A549 (cell line): ENCODE measurements around the gene RAET1E. TPM values are rescaled to one million over a fixed set of nuclear protein-coding genes. Genes with fewer than 3 reads are reported as not detected.

ENCODE experiments used
- ATAC-seq, 2 experiments: fragments of 200-7000 bp in 1 of 2; fragments of >200 bp in 1 of 2; cut with Nextera tagmentation in 1 of 2; cut with Tn5 transposase in 1 of 2; 3 replicates each; pipeline versions ENCODE4 v1.8.0 to v1.9.1; 2018 to 2020; ENCODE audit warnings: mild to moderate bottlenecking in 1 of 2, moderate library complexity in 1 of 2
- CTCF ChIA-PET: fragments of 300-600 bp; sonication (Branson Sonifier 250); formaldehyde crosslinking; extraction: SDS; loops from one replicate; lab custom pipeline; 2021; ENCODE audit warnings: antibody characterized with exemption, inconsistent platforms; lab: Yijun Ruan, JAX
- POLR2A ChIA-PET: fragments of 350-600 bp; formaldehyde crosslinking; extraction: SDS; loops from one replicate; lab custom pipeline; 2021; ENCODE audit warnings: antibody characterized with exemption, inconsistent platforms; lab: Yijun Ruan, JAX
- DNase-seq, 2 experiments: peaks; one replicate each; pipeline versions ENCODE4 v3.0.0 to v3.0.0-alpha.2; 2011 to 2016; ENCODE audit warnings: low read depth in 1 of 2, low spot score in 1 of 2
- FAIRE-seq: peaks from 2 replicates; lab custom pipeline; 2011; peaks lifted over from hg19 to GRCh38; lab: Jason Lieb, UNC
- H3K27ac ChIP-seq, 2 experiments: fragments of >200 bp; sonication (Bioruptor Twin); formaldehyde crosslinking; 3 replicates each; pipeline ENCODE4 v1.5.1; 2016 to 2017
- H3K4me1 ChIP-seq: fragments of >200 bp; sonication (Bioruptor Twin); formaldehyde crosslinking; 3 replicates; pipeline ENCODE4 v1.6.1; 2016
- H3K4me2 ChIP-seq: fragments of >200 bp; sonication (Bioruptor Twin); formaldehyde crosslinking; 3 replicates; pipeline ENCODE4 v1.6.1; 2016
- H3K4me3 ChIP-seq: fragments of >200 bp; sonication (Bioruptor Twin); formaldehyde crosslinking; 3 replicates; pipeline ENCODE4 v1.5.1; 2016
- H3K9me3 ChIP-seq: fragments of >200 bp; sonication (Bioruptor Twin); formaldehyde crosslinking; 3 replicates; pipeline ENCODE4 v1.6.1; 2016
- CBX2 ChIP-seq: fragments of 200-600 bp; sonication (generic); IDR thresholded peaks from 2 replicates; pipeline ENCODE4 v1.6.1; 2016; ENCODE audit warnings: low read depth, mild to moderate bottlenecking, borderline replicate concordance
- CHD4 ChIP-seq: fragments of 200-600 bp; sonication (generic); IDR thresholded peaks from 2 replicates; pipeline ENCODE4 v1.6.1; 2016; ENCODE audit warnings: antibody characterized with exemption, mild to moderate bottlenecking, borderline replicate concordance
- CTCF ChIP-seq: fragments of >200 bp; sonication (Bioruptor Twin); formaldehyde crosslinking; IDR thresholded peaks from 3 replicates; pipeline ENCODE4 v1.5.1; 2016
- E2F6 ChIP-seq: IDR thresholded peaks from 2 replicates; pipeline ENCODE4 v1.6.1; 2012; ENCODE audit warnings: low read depth, borderline replicate concordance
- EHMT2 ChIP-seq: fragments of 200-600 bp; sonication (generic); IDR thresholded peaks from 2 replicates; pipeline ENCODE4 v1.6.1; 2016; ENCODE audit warnings: antibody characterized with exemption, low read depth, mild to moderate bottlenecking, moderate library complexity
- EP300 ChIP-seq, 2 experiments: fragments of >200 bp; sonication (Bioruptor Twin); formaldehyde crosslinking; IDR thresholded peaks; 2 replicates in 1 of 2; 3 replicates in 1 of 2; pipeline ENCODE4 v1.6.1; 2016 to 2017
- ESRRA ChIP-seq: fragments of 150-350 bp; IDR thresholded peaks from 2 replicates; pipeline ENCODE4 v1.6.1; 2014; ENCODE audit warnings: mild to moderate bottlenecking, low read length, borderline replicate concordance
- FOSL2 ChIP-seq, 2 experiments: fragments of 450-650 bp in 1 of 2; fragments of >200 bp in 1 of 2; sonication (Bioruptor Twin) in 1 of 2; formaldehyde crosslinking; IDR thresholded peaks; 2 replicates each; pipeline versions ENCODE4 v1.5.0 to v1.6.1; 2016 to 2020; ENCODE audit warnings: mild to moderate bottlenecking in 1 of 2, moderate library complexity in 1 of 2
- HES2 ChIP-seq: fragments of >200 bp; sonication (Bioruptor Twin); formaldehyde crosslinking; IDR thresholded peaks from 2 replicates; pipeline ENCODE4 v1.6.1; 2016
- HEYL ChIP-seq: fragments of 250-450 bp; sonication (Bioruptor Pico); IDR thresholded peaks from 2 replicates; pipeline ENCODE4 v1.8.0; 2021; ENCODE audit warnings: mild to moderate bottlenecking, moderate library complexity
- HOXA7 ChIP-seq: fragments of 250-450 bp; sonication (Bioruptor Pico); IDR thresholded peaks from 2 replicates; pipeline ENCODE4 v1.5.0; 2020; ENCODE audit warnings: mild to moderate bottlenecking, moderate library complexity
- HOXB5 ChIP-seq: fragments of 250-450 bp; sonication (Bioruptor Pico); IDR thresholded peaks from 2 replicates; pipeline ENCODE4 v1.5.0; 2020; ENCODE audit warnings: mild to moderate bottlenecking, moderate library complexity
- JUN ChIP-seq, 2 experiments: fragments of >200 bp; sonication (Bioruptor Twin); formaldehyde crosslinking; IDR thresholded peaks; 2 replicates in 1 of 2; 3 replicates in 1 of 2; pipeline ENCODE4 v1.6.1; 2016 to 2017
- JUNB ChIP-seq: fragments of >200 bp; sonication (Bioruptor Twin); formaldehyde crosslinking; IDR thresholded peaks from 2 replicates; pipeline ENCODE4 v1.6.1; 2016
- KDM1A ChIP-seq: fragments of 200-600 bp; sonication (generic); IDR thresholded peaks from 2 replicates; pipeline ENCODE4 v1.6.1; 2016; ENCODE audit warnings: low read depth, mild to moderate bottlenecking
- MAX ChIP-seq: IDR thresholded peaks from 2 replicates; pipeline ENCODE4 v1.6.1; 2012
- MYC ChIP-seq: IDR thresholded peaks from 2 replicates; pipeline ENCODE4 v1.6.1; 2012; ENCODE audit warnings: mild to moderate bottlenecking, inconsistent platforms, low read length, improper control_type of control experiment, borderline replicate concordance
- NFE2L2 ChIP-seq: fragments of 150-350 bp; conservative IDR thresholded peaks from 2 replicates; pipeline ENCODE4 v1.6.1; 2014; ENCODE audit warnings: low read length
- NR3C1 ChIP-seq: fragments of >200 bp; sonication (Bioruptor Twin); formaldehyde crosslinking; IDR thresholded peaks from 3 replicates; pipeline ENCODE4 v1.6.1; 2017
- POLR2A ChIP-seq: IDR thresholded peaks from 2 replicates; pipeline ENCODE4 v1.6.1; 2012; ENCODE audit warnings: mild to moderate bottlenecking, low read length
- RAD21 ChIP-seq, 2 experiments: fragments of >200 bp in 1 of 2; sonication (Bioruptor Twin) in 1 of 2; formaldehyde crosslinking in 1 of 2; IDR thresholded peaks in 1 of 2; conservative IDR thresholded peaks in 1 of 2; 2 replicates in 1 of 2; 3 replicates in 1 of 2; pipeline ENCODE4 v1.6.1; 2012 to 2018; ENCODE audit warnings: inconsistent platforms in 1 of 2
- RCOR1 ChIP-seq: fragments of 150-350 bp; IDR thresholded peaks from 2 replicates; pipeline ENCODE4 v1.6.1; 2014; ENCODE audit warnings: antibody characterized with exemption, low read length, low read depth
- RFX5 ChIP-seq: fragments of 450-650 bp; IDR thresholded peaks from 2 replicates; pipeline ENCODE4 v1.7.1; 2014; ENCODE audit warnings: antibody characterized with exemption, mild to moderate bottlenecking, moderate library complexity
- SREBF2 ChIP-seq: fragments of 450-650 bp; IDR thresholded peaks from 2 replicates; pipeline ENCODE4 v1.6.1; 2014; ENCODE audit warnings: mild to moderate bottlenecking, moderate library complexity
- WGBS: methylation state at CpG from one replicate; pipeline ENCODE4 v1.1.6; 2017; ENCODE audit errors: missing lambda C conversion rate; 5-methylcytosine and 5-hydroxymethylcytosine counted together
- polyA plus RNA-seq, 4 experiments: library from polyadenylated mRNA; depleted of rRNA in 3 of 4; stranded (reverse); fragments of >200 nt; fragmentation: RNase III in 1 of 4; extraction: RNeasy Plus Mini Kit Qiagen cat#74134 plus additional on column Dnase treatment in 1 of 4; gene quantifications; 2 replicates in 3 of 4; 3 replicates in 1 of 4; pipeline ENCODE4 v1.2.3, GENCODE V29; 2011 to 2017

The RAET1E gene
- polyA plus RNA-seq, 2 of the 4 experiments (the other 2 are of a cell fraction) = 2.8 to 4.5 TPM

GRCh38 chr6:149872233-149872632, 25.7 kb downstream of the RAET1E start:
- WGBS = 25% methylated on average over 1 of the region's 1 CpG
- Histone ChIP-seq H3K4me1 (peaks cover 17% of the 10 kb centered on the region; the same call in 2 of the 3 replicates), H3K27ac (no peak overlapping the region), H3K9me3 (peaks cover 11% of the 10 kb centered on the region; the same call in 1 of the 3 replicates), H3K4me2 (no peak overlapping the region), H3K4me3 (no peak overlapping the region)
- TF ChIP-seq JUN (IDR thresholded peaks at IDR 0.05) = no peak
- TF ChIP-seq SREBF2 = no peak
- no peak for TF ChIP-seq EHMT2
- no peak for TF ChIP-seq HEYL (CRISPR knock-in tag)
- no peak for TF ChIP-seq NFE2L2
- TF ChIP-seq HOXB5 (CRISPR knock-in tag) = no peak
- FAIRE-seq (no peak), ATAC-seq (no peak), DNase-seq (no peak)
- POLR2A ChIA-PET = no interaction called here
- CTCF ChIA-PET = interaction anchor here (1.3 to 1.6 kb wide), 2 partner anchors 12 to 38 kb away, joined by 4 to 5 read pairs; no protein-coding TSS in a partner anchor

GRCh38 chr6:149871182-149871581, 26.7 kb downstream of the RAET1E start:
- peaks cover 18% of the 10 kb centered on the region; the same call in 2 of the 3 replicates for H3K4me1 ChIP-seq
- ChIA-PET CTCF (interaction anchor here (1.6 kb wide), 1 partner anchor 37 kb away, joined by 4 read pairs; no protein-coding TSS in a partner anchor), POLR2A (no interaction called here)
- H3K4me3 ChIP-seq = no peak overlapping the region
- no peak overlapping the region for H3K4me2 ChIP-seq
- no peak for FAIRE-seq
- ATAC-seq = no peak
- H3K27ac ChIP-seq = no peak overlapping the region
- 75% methylated on average over 2 of the region's 2 CpGs for WGBS
- DNase-seq = no peak
- TF ChIP-seq JUNB (no peak), CTCF (no peak), RFX5 (no peak), HOXA7 (CRISPR knock-in tag) (no peak), EP300 (IDR thresholded peaks at IDR 0.05) (no peak), ESRRA (no peak), E2F6 (no peak), JUN (IDR thresholded peaks at IDR 0.05) (no peak), MYC (no peak), CBX2 (no peak), FOSL2 (IDR thresholded peaks at IDR 0.05) (no peak), FOSL2 (CRISPR knock-in tag; IDR thresholded peaks at IDR 0.05) (no peak), HES2 (no peak), NR3C1 (no peak), CHD4 (no peak), HEYL (CRISPR knock-in tag) (no peak), RCOR1 (no peak), RAD21 (conservative IDR thresholded peaks at IDR 0.05 in 1 of 2, IDR thresholded peaks at IDR 0.05 in 1 of 2) (no peak), POLR2A (no peak), MAX (no peak), KDM1A (no peak)
- H3K9me3 ChIP-seq = peaks cover 11% of the 10 kb centered on the region; the same call in 1 of the 3 replicates
